CD4-positive, alpha-beta T cell treated with Interleukin-10 for 1 hour (primary cell): ENCODE data around the gene NEXN.
"Not testable (repeated sequence)": the region's sequence is repeated elsewhere in the genome, so short reads cannot be mapped to it uniquely, and the experiment has no call there.

Experiments
- DNase-seq: peaks from one replicate; pipeline ENCODE4 v3.0.0-alpha.2; 2020

NEXN gene

DNA sequence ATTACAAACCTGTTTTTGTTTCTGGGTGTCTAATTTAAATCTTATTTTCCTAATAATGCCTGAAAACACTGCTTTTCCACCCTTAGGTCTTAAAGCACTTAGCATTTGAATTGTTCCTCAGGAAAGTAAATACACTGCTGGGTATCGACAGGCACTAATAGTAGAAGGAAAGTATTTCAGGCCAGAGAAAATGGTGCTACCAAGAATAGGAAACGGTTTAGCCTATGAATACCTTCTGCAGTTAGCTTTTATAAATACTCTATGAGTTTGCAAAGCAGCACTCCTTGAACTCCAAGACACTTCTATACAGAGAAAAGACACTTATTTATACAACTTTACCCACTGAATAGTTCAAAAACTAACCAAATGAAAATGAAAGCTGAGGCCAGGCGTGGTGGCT is 83.7 kb downstream of the NEXN start:
- DNase-seq: no peak

DNA sequence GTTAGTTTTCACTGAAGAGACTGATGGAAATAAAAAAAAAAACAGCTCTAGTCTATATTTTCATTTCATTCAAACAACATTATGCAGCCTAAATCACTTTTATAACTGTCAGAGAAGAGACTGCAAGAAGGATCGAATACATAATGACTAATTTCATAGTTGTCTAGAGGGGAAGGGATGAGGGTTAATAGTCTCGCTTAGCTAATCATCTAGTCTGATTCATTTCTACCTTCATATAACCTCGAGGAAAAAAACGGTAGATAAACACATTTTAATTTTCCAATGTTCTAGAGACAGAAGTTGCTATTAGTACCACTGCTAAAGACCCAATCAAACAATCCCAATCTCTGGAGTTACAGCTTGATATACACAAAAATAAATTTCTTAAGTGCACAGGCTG is 87.0 kb downstream of the NEXN start:
- no peak for DNase-seq

DNA sequence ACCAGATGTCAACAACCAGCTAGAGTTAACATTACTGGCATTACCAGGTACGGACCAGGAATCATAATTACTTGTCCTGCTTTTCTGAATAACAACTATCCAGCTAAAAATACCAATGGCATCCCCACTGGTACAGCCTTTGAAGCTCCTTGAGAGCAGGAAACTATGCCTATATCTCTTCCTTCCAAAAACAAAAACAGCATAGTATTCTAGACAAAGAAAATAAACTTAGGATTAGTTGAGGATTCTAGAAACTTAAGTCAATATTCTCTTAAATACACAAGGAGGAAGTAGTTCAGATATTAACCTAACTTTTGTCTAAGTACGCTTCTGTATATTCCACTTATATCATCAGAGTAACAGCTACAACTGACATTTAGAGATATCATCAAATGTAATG is 87.5 kb downstream of the NEXN start:
- no peak for DNase-seq

DNA sequence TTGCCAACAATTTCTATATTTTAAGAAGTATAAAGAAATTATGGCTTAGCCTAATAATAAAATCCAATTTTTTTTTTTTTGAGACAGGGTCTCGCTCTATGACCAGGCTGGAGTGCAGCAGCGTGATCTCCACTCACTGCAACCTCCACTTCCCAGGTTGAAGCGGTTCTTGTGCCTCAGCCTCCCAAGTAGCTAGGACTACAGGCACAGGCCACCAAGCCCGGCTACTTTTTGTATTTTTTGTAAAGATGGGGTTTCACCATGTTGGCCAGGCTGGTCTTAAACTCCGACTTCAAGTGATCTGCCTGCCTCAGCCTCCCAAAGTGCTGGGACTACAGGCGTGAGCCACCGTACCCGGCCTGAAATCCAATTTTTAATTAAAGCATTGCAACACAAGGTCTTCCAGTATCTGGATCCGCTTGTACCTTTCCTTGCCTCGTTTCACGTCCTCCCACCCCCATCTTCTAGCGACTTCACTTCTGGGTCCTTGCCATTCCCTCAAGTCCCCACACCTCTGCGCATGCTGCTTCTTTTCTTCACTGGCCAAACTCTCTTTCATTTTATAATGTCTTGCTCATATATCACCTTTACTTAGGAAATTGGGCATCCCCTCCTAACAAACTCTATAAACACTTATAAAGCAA is 88.1 kb downstream of the NEXN start:
- DNase-seq: no peak

DNA sequence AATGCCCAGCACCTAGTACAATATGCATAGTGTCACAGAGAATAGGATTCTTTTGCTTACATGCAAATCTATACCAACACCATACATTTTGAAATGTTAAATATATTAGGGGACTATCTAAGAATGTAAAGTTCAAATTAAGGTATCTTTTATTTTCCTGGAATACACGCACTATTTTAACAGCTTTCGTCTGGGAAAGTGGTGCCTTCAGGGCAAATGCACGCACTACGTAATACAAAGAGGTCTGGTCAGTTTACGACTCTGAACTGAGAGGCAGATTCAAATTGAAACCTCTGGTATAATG is 89.5 kb downstream of the NEXN start:
- no peak for DNase-seq

DNA sequence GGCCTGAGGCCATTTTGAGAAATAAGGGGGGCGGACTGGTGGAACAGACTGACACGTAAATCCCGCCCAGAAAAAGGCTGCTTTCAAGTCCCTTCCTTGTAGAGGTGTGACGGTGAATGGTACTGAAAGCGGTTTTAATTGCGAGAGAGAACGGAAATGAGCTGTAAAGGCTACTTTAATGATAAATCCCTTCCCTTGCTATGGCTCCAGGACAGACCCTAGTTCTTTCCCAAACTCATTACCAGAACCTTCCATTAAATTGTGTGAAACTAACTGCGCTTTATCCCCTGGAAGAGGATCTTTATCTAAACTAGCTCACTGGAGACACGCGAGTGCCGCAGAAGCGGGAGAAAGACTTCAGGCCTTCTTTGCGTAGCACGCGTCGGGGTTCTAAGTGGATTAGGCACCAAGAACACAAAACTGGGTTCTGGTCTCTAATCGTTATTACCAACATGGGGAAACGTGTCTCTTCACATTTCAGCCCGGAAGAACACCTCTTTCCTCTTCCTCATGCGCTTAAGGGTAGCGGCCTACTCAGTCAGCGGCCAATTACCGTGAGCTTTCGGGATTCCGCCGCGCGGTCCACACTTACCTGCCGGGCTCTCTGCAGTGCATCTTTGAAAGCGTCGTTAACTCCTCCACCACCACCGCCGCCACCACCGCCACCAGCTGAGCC is 90.0 kb downstream of the NEXN start:
- peak; percentile 92 for DNase-seq

DNA sequence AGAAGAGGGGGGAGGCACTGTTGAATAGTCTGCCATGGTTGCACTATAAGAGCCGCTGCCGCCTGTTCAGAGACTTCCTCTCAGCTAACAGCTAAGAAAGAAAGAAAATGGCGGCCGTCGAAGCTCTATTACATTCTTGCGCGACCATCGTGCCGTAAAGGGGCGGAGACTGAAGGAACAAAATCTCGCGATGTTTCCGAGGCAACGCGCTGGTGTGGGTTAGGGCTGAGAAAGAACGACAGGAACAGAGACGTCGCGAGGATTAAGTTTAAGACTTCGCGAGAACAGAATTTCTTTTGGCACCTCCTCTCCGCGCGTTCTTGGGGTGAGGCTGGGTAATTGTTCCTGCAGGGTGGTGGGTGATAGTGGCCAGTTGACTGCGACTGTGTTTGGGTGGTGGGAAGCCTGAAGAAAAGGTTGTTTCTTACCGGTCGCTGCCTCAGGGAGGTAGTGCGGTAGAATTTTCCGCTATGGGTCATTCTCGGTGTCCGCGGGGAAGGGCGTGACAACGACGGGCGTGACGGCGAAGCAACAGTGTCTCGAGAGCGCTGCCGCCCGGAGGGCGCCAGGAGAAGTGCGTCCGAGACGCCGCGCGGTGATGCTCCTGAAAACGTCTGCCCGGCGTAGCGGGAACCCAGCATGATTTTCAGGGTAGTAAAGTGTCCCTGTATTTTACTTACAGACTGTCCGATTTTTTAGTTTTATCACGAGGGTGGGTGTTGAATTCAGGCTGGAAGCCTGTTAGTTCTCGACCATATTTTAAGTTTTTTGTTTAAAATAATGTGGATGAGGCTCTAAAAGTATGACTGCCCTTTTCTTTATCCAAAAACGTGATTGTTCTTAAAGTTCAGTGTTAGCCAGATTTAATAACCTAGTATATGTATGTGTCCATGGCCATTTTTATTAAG is 90.8 kb downstream of the NEXN start, which contains the start of gene FUBP1:
Gene FUBP1 (minus strand): TSS at position 104 of the 908 bp plus-strand sequence. CDS start 68 bp downstream, at position 36.
- DNase-seq: peak; percentile 99

DNA sequence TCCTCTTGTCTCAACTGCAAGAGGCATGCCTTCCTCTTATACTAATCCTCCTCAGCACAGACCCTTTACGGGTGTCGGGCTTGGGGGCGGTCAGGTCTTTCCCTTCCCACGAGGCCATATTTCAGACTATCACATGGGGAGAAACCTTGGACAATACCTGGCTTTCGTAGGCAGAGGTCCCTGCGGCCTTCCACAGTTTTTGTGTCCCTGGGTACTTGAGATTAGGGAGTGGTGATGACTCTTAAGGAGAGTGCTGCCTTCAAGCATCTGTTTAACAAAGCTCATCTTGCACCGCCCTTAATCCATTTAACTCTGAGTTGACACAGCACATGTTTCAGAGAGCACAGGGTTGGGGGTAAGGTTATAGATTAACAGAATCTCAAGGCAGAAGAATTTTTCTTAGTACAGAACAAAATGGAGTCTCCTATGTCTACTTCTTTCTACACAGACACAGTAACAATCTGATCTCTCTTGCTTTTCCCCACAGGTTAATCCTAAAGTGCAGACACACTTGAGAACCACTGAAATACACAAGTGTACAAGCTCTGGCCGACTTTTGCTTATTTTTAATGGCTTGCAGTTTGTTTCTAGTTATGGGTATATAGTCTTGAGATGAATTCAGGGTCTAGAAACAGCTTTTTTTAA is 95.0 kb downstream of the NEXN start:
- DNase-seq: not testable (repeated sequence)

DNA sequence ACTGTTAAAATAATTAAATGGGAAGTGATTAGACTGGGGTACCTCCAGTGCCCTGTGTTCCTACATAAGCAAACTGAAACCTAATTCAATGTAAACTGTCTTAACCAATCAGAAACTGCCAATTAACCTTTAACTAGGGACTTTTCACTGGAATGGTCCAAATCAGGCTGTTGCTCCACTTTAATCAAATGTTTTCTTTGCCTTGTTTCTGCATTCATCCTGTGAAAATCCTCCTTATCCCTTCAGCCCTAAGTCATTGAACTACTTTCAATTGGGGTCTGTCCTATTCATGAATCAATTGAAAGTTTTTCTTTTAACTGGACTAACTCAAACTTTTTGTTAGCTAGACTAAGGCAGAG is 95.6 kb downstream of the NEXN start:
- DNase-seq: no peak

DNA sequence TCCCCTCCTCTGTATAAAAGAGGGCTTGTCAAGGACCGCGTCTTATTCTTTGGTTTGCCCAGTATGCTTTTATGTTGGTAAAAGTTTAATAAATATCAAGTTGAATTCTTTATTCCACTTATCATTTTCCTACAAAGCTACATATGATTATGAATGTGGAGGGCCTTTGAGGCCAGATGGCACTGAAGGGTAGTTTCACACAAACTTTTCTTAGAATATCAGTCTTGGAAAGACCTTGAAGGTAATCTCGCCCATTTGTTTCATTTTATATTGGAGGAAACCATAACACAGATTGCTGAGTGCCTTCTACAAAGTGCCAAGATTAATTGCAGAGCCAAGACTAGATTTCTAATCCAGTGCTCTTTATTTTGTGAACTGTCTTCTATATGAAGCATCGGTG is 96.2 kb downstream of the NEXN start:
- no peak for DNase-seq

DNA sequence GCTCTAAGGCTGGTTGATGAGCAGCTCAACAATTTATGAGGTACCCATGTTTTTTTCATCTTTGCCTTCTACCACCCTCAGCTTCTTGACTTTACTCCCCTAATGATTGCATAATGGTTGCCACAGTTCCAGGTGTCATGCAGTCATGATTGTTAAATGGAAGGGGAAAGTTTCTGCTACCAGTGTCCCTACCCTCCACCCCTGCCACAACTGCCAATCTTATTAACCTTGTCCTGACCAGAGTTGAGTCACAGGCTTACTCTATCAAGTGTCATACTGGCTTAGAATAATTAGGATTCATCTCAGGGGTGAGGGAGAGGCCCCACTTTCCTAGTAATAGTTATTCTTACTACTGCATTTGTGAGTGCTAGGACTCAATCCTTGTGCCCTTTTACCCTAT is 98.4 kb downstream of the NEXN start:
- DNase-seq: no peak

DNA sequence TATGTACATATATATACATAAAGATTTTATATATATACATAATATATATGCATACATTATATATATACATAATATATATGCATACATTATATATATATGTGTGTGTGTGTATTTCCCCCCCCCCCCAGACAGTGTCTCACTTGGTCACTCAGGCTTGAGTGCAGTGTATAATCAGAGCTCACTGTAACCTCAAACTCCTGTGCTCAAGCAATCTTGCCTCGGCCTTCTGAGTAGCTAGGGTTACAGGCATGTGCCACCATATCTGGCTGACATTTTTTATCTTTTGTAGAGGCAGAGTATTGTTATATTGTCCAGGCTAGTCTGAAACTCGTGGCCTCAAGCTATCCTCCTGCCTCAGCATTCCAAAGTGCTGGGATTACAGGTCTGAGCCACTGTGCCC is 99.5 kb downstream of the NEXN start:
- no peak for DNase-seq

DNA sequence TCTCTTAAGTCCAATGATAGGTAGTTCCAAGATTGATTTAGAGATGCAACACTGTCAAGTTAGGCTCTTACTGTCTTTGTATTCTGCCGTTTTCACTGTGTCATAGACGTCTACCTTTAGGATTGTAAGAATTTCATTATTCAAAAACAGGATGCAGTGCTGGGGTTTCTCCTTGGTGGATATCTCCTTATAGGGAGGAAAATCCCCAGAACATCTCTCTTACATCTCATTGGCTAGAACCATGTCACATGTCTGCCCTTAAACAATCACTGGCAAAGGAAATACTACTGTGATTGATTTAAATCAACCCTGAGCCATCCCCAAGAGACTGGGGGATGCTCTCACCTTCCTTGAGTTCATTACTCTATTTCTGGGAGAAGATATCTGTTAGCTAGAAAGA is 101.3 kb downstream of the NEXN start:
- DNase-seq: no peak

DNA sequence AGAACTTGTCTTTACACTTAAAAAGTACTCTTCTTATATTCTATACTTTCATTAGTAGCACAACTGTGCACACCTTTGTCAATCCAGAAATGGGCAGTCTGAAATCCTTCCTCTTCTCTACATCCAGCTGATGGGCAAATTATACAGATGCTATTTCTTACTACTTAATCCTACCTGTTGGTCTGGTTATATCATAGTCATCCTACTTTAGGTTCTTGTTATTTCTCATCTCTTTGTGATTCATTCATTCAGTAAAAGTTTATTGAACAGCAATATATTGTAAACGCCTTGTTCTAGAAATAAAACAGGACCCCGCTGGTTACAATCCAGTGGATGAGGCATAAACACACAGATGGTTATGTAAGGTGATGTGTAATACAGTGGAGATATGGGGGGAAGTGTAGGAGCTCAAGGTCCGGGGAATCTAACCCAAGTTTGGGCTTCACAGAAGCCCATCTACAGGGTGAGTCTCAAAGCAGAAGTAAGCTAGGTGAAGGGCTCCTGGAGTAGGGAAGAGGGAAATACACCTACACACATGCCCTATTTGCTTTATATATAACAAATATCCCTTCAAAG is 102.3 kb downstream of the NEXN start:
- DNase-seq: no peak

DNA sequence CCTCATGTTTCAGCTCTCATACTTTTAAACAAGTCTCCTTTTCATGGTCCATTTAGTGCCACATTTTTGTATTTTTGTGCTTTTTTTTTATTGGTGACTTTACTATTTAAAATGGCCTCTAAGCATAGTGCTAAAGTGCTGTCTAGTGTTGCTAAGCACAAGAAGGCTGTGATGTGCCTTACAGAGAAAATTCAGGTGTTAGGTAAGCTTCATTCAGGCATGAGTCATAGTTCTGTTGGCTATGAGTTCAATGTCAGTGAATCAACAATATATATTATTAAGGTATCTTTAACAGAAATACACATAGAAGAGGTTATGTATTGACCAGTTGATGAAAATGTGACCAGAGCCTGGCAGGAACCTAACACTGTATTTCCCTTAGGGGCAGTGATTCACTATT is 103.2 kb downstream of the NEXN start:
- DNase-seq: no peak
